MM.1S (cell line): ENCODE results near the gene ADARB2.

Experiments
- DNase-seq: peaks from one replicate; pipeline ENCODE4 v3.0.0-alpha.2; 2015
- H2AFZ ChIP-seq: fragments of 300-600 bp; sonication (generic); 2 replicates; pipeline ENCODE4 v1.6.0; 2016; ENCODE audit warnings: antibody characterized with exemption, low read length
- H3F3A ChIP-seq: fragments of 300-600 bp; sonication (generic); 2 replicates; pipeline ENCODE4 v1.6.1; 2016; ENCODE audit warnings: mild to moderate bottlenecking, antibody characterized with exemption, low read length, moderate library complexity, mixed read lengths; ENCODE audit not compliant: insufficient read depth
- H3K27ac ChIP-seq: fragments of 300-600 bp; sonication (generic); 2 replicates; pipeline ENCODE4 v1.5.1; 2016; ENCODE audit warnings: mild to moderate bottlenecking, low read length
- H3K27me3 ChIP-seq: fragments of 300-600 bp; sonication (generic); replicated peaks from 2 replicates; pipeline ENCODE4 v1.6.0; 2016; ENCODE audit warnings: low read length; ENCODE audit not compliant: insufficient read depth
- H3K36me3 ChIP-seq: fragments of 300-600 bp; sonication (generic); replicated peaks from 2 replicates; pipeline ENCODE4 v1.6.1; 2016; ENCODE audit warnings: mild to moderate bottlenecking, low read length, mixed read lengths; ENCODE audit not compliant: insufficient read depth
- H3K4me1 ChIP-seq: fragments of 300-600 bp; sonication (generic); 2 replicates; pipeline ENCODE4 v1.6.1; 2016; ENCODE audit warnings: low read length, mixed read lengths
- H3K4me2 ChIP-seq: fragments of 300-600 bp; sonication (generic); 2 replicates; pipeline ENCODE4 v1.6.0; 2016; ENCODE audit warnings: low read depth, low read length
- H3K4me3 ChIP-seq: fragments of 300-600 bp; sonication (generic); 2 replicates; pipeline ENCODE4 v1.5.1; 2016; ENCODE audit warnings: low read length, mixed read lengths
- H3K79me2 ChIP-seq: fragments of 300-600 bp; sonication (generic); 2 replicates; pipeline ENCODE4 v1.6.1; 2016; ENCODE audit warnings: mixed run types, low read length, mixed read lengths
- H3K9ac ChIP-seq: fragments of 300-600 bp; sonication (generic); 2 replicates; pipeline ENCODE4 v1.6.1; 2016; ENCODE audit warnings: low read length, mixed read lengths
- H3K9me2 ChIP-seq: fragments of 300-600 bp; sonication (generic); replicated peaks from 2 replicates; pipeline ENCODE4 v1.6.1; 2016; ENCODE audit warnings: mild to moderate bottlenecking, low read length, mixed read lengths; ENCODE audit not compliant: insufficient read depth
- H3K9me3 ChIP-seq: fragments of 300-600 bp; sonication (generic); replicated peaks from 2 replicates; pipeline ENCODE4 v1.6.1; 2016; ENCODE audit warnings: mild to moderate bottlenecking, low read length, mixed read lengths; ENCODE audit not compliant: insufficient read depth
- H4K20me1 ChIP-seq: fragments of 300-600 bp; sonication (generic); 2 replicates; pipeline ENCODE4 v1.6.1; 2016; ENCODE audit warnings: mild to moderate bottlenecking, low read length, moderate library complexity, mixed read lengths; ENCODE audit not compliant: insufficient read depth
- CTCF ChIP-seq: fragments of 300-600 bp; sonication (generic); IDR thresholded peaks from 2 replicates; pipeline ENCODE4 v1.5.1; 2016; ENCODE audit warnings: antibody characterized with exemption, low read length, mixed read lengths
- EZH2 ChIP-seq: fragments of 300-600 bp; sonication (generic); optimal IDR thresholded peaks from 2 replicates; pipeline ENCODE3; 2017; ENCODE audit warnings: low read depth, mild to moderate bottlenecking, antibody characterized with exemption, low read length, mixed read lengths
- EZH2phosphoT487 ChIP-seq: fragments of 300-600 bp; sonication (generic); IDR thresholded peaks from 2 replicates; pipeline ENCODE4 v1.6.1; 2018; ENCODE audit warnings: antibody characterized with exemption, low read length

Gene ADARB2

GRCh38 chr10:1316809-1317143 is 420.5 kb downstream of the ADARB2 start:
- no peak for DNase-seq
- H3F3A ChIP-seq, result no peaks in the 10 kb centered on the region
- no peak overlapping the region for H3K4me3 ChIP-seq
- no peaks in the 10 kb centered on the region for H3K9me3 ChIP-seq
- no peaks in the 10 kb centered on the region for H3K36me3 ChIP-seq
- no peaks in the 10 kb centered on the region for H3K79me2 ChIP-seq
- no peaks in the 10 kb centered on the region for H4K20me1 ChIP-seq
- TF ChIP-seq EZH2 (no peak), EZH2phosphoT487 (no peak), CTCF (no peak)
- no peaks in the 10 kb centered on the region for H3K27me3 ChIP-seq
- no peaks in the 10 kb centered on the region for H3K9me2 ChIP-seq
- no peak overlapping the region for H3K4me2 ChIP-seq
- H2AFZ ChIP-seq, result no peak overlapping the region
- H3K9ac ChIP-seq, result no peak overlapping the region
- no peak overlapping the region for H3K27ac ChIP-seq
- H3K4me1 ChIP-seq, result no peaks in the 10 kb centered on the region

- no peaks in the 10 kb centered on the region for H3K9me3 ChIP-seq
- H3K4me1 ChIP-seq, result no peaks in the 10 kb centered on the region
- no peaks in the 10 kb centered on the region for H4K20me1 ChIP-seq
- H3K27me3 ChIP-seq, result no peaks in the 10 kb centered on the region
- H3K9me2 ChIP-seq, result no peaks in the 10 kb centered on the region
- H3K27ac ChIP-seq, result no peak overlapping the region
- H3K4me3 ChIP-seq, result no peak overlapping the region
- DNase-seq, result no peak
- no peak overlapping the region for H3K4me2 ChIP-seq
- no peak overlapping the region for H2AFZ ChIP-seq
- no peak overlapping the region for H3K9ac ChIP-seq
- H3K36me3 ChIP-seq, result no peaks in the 10 kb centered on the region
- no peak for TF ChIP-seq EZH2phosphoT487
- H3K79me2 ChIP-seq, result no peaks in the 10 kb centered on the region
- no peaks in the 10 kb centered on the region for H3F3A ChIP-seq
These were observed 421.1 kb downstream of the ADARB2 start for GRCh38 chr10:1316121-1316808.

GRCh38 chr10:1315178-1315577 is 422.1 kb downstream of the ADARB2 start:
- Histone ChIP-seq H3K4me2 (no peak overlapping the region), H3K9me2 (no peaks in the 10 kb centered on the region), H4K20me1 (no peaks in the 10 kb centered on the region), H3K27me3 (no peaks in the 10 kb centered on the region), H3K79me2 (no peaks in the 10 kb centered on the region), H2AFZ (no peak overlapping the region), H3F3A (no peaks in the 10 kb centered on the region), H3K4me1 (no peaks in the 10 kb centered on the region), H3K9me3 (no peaks in the 10 kb centered on the region), H3K36me3 (no peaks in the 10 kb centered on the region), H3K27ac (no peak overlapping the region), H3K4me3 (no peak overlapping the region), H3K9ac (no peak overlapping the region)
- DNase-seq, result no peak
- TF ChIP-seq EZH2phosphoT487 (no peak), CTCF (no peak), EZH2 (no peak)

GRCh38 chr10:1311726-1312125 is 425.6 kb downstream of the ADARB2 start:
- Histone ChIP-seq H3K27me3 (no peaks in the 10 kb centered on the region), H3K4me2 (no peak overlapping the region), H3K36me3 (no peaks in the 10 kb centered on the region), H3K9me2 (no peaks in the 10 kb centered on the region), H2AFZ (no peak overlapping the region), H3K4me3 (no peak overlapping the region), H3K27ac (no peak overlapping the region), H3K79me2 (no peaks in the 10 kb centered on the region), H3F3A (no peaks in the 10 kb centered on the region), H3K4me1 (no peaks in the 10 kb centered on the region), H3K9ac (no peak overlapping the region), H3K9me3 (no peaks in the 10 kb centered on the region), H4K20me1 (no peaks in the 10 kb centered on the region)
- DNase-seq, result no peak
- TF ChIP-seq EZH2, result no peak
- TF ChIP-seq CTCF, result no peak
- no peak for TF ChIP-seq EZH2phosphoT487
